GM19452 (cell line): ENCODE measurements around the gene RPL31.
A peak's percentile ranks its signal among the peaks of the same experiment; 100 is the strongest.

ENCODE experiments used
- ATAC-seq: cut with Tn5 transposase; IDR thresholded peaks from one replicate; pipeline ENCODE4 v1.9.1; 2021; ENCODE audit not compliant: unreplicated experiment

RPL31 gene

GRCh38 chr2:100974712-100975520, 27.2 kb upstream of the RPL31 start:
- ATAC-seq: no peak

- no peak for ATAC-seq
Measured at GRCh38 chr2:100975521-100975785, 26.6 kb upstream of the RPL31 start.

GRCh38 chr2:100976061-100976460, 26.0 kb upstream of the RPL31 start:
- no peak for ATAC-seq

DNA sequence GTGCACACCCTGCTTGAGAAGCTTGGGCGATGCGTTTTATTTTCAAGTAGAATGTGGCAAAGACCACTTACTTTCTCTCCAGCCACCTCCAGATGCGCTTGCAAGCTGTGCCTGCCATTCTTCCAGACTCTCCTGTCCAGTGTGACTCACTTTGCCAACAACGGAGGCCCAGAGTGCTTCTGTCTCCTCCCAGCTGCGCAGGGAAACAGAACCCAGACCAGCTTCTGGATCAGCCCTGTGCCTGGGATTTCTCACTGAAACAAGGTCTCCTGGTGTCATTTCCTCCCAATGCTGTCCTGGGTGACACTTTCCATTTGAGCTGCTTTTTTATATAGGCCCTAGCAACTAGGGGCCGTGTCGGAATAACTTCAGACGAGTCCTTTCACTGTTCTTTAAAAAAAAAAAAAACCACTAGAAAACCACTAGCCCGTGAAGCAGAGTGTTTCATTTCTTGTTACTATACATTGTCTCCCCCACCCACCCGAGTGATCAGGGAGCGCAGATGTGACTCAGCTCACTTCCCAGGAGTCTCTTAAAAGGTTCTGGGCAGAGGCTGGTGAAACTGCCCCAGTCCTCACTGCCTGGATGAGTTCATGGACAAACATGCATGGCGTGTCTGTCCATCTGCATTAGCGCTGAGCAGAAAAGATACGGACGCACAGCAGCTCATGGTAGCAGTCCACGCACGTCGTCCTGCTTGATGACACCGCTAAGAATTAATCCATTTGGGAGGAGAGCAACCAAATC, 25.3 kb upstream of the RPL31 start:
- peak; percentile 78 for ATAC-seq

DNA sequence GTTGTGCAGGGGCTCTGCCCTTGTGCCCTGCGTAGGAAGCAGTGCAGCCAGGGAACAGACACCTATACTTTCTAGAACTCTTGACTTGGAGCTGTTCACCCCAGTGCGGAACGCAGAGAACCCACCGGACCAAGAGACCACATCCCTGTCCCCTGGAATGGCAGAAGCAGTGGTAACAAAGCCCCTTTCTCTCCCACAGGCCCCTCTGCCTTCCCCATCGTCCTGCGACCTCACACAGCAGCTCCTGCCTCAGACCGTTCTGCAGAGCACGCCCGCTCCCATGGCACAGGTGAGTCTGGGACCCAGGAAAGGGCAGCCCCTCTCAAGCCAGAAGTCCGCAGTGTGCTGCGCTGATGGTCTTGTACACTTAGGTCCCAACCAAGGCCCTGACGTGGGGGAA, 24.6 kb upstream of the RPL31 start:
- ATAC-seq: no peak

DNA sequence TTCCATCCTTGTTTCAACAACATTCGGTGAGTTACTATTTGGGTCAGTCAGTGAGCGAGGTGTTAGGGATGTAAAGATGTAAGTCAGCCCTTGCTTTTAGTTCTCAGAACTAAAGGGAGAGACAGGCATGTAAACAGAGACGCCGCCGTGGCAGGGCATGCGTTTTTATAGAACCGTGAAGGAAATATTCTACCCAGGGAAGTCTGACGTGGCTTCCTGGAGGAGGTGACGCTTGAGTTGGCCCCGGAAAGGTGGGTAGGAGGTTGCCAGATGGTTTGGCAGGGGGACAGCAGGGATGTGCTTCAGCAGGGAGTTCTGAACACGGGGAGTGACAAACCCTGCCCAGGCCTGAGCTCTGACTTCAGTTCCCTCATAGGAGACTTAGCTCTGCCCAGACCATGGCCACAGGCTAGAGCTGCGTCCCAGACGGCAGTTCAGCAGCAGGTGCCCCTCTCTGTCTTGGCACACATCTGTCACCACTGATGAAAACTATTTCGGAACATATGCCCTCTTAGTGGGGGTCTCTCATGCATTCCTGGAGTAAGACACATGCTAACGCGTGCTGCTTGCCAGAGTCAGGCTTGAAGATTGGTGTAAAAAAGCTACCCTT, 23.4 kb upstream of the RPL31 start:
- ATAC-seq: no peak

DNA sequence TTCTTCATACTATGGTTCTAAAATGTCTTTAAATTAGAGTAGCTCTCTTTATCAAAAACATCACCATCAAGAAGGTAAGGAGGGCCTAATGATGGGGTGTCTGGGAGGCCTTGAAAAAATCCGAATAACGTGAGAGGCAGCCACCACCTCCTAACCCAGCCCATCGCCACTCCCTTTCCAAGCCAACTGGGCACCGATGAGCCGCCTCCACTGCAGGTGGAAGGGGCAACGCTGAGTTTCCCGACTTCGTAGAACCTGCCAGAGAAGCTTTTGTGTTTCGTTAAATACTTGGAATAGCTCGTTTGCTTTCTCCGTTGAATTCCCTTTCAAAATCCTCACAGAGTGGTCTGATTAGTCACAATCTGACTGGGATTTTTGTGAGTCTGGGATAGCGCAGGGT, 22.0 kb upstream of the RPL31 start:
- ATAC-seq: no peak

DNA sequence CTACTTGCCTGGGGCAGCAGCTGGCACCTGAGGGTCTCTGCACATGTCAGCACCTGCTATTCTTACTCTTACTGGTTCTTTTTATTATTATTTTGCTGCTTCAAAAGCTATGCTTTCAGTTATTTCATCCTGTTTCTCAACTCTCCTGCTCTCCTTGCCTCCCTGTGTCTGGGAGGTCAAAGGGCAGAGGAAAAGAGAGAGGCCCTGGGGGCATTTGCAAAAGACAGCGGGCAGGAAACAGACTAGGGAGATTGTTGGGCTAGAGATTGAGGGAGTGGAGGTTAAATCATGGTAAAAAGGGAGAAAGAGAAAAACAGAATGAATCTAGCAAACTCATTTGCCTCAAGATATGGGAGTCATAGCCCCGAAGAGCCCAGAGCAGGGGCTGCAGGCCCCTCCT, 21.1 kb upstream of the RPL31 start:
- no peak for ATAC-seq

- no peak for ATAC-seq
Measured at GRCh38 chr2:100982431-100982861, 19.6 kb upstream of the RPL31 start.

DNA sequence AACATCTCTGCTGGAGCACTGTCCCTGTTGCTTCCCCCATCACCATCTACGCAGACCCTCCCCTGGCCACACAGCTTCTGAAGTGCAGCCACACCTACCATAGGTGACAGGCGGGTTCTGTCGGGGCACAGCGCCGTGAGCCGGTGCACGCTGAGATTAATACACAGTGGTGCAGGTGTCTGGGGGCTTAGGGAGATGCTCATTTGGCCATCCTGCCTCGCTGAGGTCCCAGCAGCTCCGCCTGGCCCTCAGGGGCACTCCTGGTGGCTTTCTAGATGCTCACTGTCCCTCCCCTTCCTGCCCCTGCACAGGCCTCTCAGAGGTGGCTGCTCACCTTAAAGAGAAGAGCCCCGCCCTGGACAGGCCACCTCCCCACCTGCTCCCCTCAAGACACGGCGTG, 18.9 kb upstream of the RPL31 start:
- no peak for ATAC-seq

DNA sequence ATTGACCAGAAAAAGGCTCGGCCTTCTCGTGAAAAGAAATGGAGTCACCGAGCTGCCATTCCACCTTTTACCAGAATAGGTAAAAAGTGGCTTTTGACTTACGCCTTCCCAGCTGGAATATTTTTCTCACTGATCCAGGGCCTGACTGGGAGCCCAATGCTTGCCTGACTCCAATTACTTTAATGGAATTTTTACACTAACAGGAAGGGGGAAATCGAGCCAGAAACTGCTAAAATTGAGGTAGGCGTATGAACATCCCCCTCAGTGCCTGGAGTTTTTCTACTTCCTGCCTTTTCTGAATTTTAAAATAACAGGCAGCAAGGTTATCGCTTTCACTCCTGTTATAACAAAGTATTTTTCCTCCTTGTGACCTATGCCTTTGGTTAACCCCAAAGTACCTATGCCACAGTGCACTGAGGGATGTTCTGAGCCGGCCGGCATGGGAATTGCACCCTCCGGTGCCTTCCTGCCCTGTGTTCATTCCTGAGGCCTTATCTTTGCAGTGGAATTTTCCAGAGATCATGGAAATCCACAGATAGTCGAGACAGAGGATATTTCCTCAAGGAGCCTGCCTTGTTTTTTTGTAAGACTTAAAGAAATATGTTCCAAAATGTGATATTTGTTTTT, 18.3 kb upstream of the RPL31 start:
- ATAC-seq: no peak

DNA sequence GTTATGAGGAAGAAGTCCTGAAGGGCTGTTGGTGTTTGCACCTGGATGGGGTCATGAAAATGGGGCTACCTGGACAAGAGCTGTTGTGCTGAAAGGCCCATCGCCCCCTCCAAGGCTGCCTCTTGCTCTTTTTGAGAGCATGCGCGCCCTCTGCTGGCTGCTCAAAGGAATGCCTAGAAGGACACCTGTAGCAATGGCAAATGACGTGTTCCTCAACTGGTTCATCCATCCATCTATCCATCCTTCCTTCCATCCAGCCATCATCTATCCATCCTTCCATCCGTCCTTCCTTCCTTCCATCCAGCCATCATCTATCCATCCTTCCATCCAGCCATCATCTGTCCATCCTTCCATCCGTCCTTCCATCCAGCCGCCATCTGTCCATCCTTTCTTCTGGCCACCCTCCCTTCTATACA, 17.2 kb upstream of the RPL31 start:
- ATAC-seq: no peak

DNA sequence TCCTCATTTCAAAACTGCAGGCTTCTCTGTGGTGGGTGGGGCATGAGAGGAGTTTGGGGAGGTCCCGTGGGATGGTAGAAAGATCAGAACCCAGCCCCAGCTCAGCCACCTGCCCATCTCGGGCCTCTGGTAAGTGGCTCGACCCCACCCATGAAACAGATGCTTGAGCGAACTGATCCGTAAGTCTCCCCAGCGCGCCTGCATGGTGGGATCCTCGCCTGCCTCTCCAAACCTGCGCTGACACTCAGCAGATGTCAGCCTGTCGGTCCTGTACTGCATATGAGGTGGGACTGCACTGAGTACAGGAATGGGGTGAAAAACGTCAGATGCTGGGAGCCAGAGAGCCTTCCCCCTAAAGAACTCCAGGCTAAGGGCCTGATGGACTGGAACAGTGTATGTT, 15.9 kb upstream of the RPL31 start:
- no peak for ATAC-seq

DNA sequence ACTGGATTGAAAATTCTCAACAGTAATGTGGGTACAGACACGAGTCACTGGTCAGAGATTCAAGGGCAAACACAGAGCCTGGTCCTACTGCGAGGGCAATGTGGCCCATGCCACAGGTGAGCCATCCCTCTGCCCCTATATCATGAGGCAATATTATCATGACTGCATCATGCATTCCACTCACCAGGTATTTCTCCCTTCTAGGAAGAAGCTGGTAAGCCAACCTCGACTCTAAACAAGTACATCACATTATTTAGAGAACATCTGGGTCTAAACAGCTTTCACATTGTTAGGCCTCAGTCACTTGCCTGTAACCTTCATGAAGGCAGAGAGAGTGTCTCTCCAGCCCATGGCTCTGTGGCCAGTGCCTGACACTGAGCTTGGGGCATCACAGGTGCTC, 14.6 kb upstream of the RPL31 start:
- no peak for ATAC-seq

DNA sequence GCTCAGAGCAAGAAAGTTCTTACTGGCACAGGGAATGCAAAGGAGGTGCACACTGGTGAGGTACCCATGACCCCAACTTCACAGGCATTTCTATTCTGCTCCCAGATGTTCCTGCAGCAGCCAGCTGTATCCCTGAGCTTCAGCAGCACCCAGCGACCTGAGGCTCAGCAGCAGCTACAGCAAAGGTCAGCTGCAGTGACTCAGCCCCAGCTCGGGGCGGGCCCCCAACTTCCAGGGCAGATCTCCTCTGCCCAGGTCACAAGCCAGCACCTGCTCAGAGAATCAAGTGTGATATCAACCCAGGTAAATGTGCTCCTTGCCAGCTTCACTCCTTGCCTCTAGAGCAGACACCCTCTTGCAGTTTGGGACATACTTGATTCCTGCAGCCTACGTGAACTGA, 14.1 kb upstream of the RPL31 start:
- ATAC-seq: no peak

GRCh38 chr2:100988630-100989417, 13.3 kb upstream of the RPL31 start:
- ATAC-seq: no peak

DNA sequence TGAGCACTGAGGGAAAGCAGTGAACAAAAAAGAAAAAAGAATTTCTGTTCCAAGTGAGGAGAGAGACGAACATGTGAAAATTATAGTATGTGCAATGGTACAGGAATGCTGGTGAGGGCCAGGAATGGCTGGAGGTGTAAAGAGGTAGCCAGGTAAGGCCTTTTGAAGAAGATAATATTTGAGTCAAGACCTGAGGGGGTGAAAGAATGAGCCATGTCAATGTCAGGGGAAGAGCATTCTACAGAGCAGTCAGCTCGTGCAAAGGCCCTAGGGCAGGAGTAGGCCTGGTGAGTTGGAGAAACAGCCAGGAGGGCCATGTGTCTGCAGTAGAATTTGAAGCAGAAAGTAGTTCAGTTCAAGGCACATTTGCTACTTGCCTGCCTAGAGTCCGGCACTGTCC, 12.4 kb upstream of the RPL31 start:
- ATAC-seq: no peak

- ATAC-seq: no peak
Measured at GRCh38 chr2:100990166-100990565, 11.9 kb upstream of the RPL31 start.

- ATAC-seq: no peak
Measured at GRCh38 chr2:100990650-100991403, 11.3 kb upstream of the RPL31 start.

DNA sequence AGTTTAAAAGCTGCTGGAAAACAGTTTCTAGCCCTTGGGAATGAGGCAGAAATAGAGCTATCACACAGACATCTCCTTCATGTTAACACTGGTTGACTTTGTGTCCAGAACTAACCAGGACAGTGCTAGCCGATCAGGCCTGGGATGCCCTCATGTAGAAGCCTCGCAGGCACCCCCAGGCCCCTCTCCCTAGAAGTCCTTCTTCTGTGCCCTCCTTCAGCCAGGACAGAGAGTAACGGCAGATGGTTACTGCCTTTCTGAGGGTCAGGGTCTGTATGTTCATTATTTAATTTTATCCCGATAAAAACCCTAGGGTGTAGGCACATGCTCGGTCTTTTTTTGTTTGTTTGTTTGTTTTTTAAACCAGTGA, 10.7 kb upstream of the RPL31 start:
- no peak for ATAC-seq
